Anterior cingulate cortex (tissue), 58 donors: ENCODE measurements around the gene BTBD9.

ENCODE experiments used
- DNase-seq, 58 donors: peaks; one replicate each; lab custom pipeline; 2025; lab: John Stamatoyannopoulos, UW

BTBD9 gene

DNA sequence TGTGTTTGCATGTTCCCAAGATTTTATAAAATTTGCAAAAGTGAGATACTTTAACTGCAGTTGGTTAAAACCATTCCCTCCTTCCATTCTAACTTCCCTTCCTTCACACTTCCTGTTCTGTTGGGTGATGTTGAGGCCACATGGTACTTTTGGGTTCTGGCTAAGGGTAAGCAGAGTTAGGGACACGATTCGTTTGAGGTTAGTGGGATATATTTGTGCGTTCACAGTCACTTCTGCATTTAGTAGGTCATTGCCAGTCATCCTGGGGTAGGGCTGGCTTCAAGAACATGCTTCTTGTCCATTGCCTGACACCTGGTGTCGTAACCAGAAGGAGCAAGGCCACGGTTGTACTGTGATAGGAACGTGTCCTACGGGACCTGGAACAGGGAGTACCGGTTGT, 480.1 kb downstream of the BTBD9 start:
- no peak for DNase-seq

- no peak for DNase-seq
Observed at GRCh38 chr6:38158762-38159350, 480.9 kb downstream of the BTBD9 start.

DNA sequence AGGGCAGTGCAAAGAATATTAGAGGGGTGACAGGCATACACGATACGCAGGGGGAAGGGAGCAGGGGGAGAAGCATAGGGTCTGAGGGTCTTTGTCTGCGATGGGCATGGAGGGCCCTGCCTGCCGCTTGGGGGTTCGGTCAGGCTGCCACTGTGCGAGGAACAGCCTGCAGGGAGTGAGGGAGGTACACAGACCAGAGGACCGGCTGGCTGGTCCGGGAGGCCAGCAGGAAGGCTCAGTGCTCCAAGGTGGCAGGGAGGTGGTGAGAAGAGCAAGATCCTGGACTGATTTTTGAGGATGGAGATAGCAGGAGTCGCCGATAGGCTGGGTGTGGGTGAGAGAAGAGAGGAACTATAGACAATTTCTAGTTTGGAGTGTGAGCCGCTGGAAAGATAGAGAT, 481.8 kb downstream of the BTBD9 start:
- no peak for DNase-seq

GRCh38 chr6:38156818-38157565, 482.7 kb downstream of the BTBD9 start:
- no peak for DNase-seq

DNA sequence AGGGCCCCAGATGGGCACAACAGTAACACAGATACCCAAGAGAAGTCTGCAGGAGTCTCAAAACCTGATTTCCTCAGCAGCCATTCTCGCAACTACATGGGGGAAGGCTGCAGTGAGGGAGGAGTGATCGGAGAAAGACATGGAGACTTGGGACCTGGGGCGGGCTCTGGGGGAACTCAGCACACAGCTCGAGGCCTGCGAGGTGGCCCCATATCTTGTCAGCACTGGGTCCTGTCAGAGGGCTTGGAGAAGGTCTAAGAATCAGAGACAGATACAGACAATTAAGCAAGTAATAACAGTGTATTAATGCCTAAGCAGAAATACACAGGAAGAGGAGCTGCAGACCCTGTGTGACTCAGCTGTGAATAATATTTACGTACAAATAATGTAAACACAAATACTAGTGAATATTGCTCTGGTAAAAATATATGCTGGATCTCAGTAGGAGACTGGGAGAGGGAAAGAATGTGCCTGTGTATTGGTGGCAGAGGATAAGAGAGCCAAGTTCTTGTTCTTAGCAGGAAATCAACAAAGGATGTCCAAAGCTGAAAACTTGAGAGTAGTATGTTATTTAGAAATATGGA, 484.0 kb downstream of the BTBD9 start:
- no peak for DNase-seq

DNA sequence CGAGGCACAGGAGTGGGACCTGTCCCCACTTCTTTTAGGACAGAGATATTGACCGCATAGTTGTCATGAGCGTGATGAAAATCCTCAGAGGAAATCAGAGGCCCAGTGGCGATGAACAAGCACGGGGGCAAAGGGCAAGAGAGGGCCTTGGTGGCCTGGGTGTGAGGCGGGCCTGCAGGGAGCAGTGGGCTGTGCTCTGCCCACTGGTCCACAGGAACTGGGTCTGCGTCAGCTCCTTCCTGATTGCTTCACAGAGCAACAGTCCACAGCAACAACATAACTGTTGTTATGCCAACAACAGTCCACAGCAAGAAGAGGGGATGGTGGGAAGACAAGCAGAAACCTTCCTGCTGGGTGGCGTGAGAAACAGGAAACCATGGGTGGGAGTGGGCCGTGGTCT, 484.6 kb downstream of the BTBD9 start:
- no peak for DNase-seq

- no peak for DNase-seq
Observed at GRCh38 chr6:38154731-38155130, 485.0 kb downstream of the BTBD9 start.

GRCh38 chr6:38153798-38154345, 485.9 kb downstream of the BTBD9 start:
- no peak for DNase-seq

DNA sequence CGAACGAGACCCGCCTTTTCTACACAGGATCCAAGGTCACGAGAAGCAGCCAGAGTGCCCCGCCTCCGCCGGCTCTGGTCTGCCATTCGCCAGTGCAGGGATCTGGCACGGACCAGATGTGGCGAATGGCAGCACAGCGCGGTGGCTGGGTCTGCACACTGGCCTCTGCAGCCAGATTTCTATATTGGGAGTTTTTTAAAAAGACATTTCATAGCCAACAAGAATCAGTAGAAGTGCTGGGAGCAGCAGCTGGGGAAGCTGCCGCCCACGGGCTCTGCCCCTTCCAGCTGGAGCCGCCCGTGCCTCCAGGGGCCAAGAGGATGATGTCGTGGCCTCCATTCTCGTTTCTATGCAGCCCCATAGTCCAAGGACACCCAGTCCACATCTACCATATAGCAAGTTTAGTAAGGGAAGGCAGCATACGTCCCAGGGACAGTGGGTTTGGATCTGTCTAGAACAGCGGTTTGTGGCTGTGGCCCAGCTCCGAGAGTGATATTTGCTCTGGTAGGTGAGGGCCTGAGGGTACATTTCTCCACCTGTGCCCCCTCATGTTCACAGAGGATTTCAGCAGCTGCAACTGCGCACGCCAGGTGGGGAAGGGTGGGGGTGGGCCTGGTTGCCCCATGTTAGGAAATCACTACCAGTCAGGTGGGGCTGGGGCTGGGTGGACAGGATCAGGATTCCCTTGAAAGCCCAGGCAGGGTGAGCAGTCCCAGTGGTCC, 486.5 kb downstream of the BTBD9 start:
- no peak for DNase-seq

DNA sequence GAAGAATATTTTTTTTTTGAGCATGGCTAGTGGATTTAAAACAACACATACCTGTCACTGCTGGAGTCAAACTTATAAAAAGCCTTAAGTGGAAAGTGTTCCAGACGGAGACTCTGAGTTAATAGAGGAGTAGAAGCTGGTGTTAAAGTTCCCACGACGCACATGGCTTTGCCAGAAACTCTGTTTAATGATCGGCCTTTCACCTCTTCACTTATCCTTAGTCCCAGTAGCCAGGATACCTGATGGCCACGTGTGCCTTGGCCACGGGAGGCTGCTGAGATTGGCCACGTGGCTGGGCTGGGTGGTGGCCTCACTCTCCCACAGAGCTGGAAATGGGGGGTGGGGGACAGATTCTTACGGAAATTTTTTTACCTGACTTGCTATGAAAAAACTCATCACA, 487.1 kb downstream of the BTBD9 start:
- DNase-seq: no peak

GRCh38 chr6:38151580-38152500, 487.9 kb downstream of the BTBD9 start:
- no peak for DNase-seq

GRCh38 chr6:38150681-38151296, 488.9 kb downstream of the BTBD9 start:
- no peak for DNase-seq

DNA sequence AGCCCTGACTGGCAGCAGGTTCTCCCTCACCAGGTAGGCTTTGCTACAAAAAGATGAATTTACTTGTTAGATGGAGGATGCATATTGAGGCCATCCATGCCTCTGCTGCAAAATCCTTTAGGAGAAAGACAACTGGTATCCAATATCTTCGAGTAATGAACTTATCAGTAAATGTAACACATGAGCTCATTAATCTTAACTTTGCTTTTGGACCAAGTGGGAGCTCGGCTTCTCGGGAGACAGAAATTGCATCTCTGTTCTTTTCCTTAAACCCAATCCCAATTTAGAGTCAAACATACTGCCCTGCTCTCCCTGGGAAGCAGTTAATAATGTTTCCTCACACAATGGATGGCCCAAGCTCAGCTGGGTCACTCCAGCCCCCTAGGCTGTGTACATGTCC, 489.7 kb downstream of the BTBD9 start:
- no peak for DNase-seq

DNA sequence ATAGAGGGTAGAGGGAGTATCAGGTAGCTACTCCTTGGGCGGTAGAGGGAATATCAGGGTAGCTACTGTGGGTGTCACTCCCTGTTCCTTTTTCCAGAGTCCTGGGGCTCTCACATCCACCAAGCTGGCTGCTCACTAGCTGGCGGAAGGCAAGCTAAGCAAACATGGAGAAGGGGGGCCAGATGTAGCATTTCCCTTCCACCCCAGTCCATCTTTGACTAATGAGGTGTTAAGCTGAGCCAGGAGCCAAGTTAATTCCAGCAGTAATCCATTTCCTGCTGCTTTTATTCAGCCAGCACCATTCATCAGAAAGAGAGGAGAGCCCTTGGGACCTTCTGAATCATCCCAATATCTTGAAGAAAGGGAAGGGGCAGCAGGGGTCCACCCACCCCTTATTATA, 490.2 kb downstream of the BTBD9 start:
- no peak for DNase-seq

- DNase-seq: no peak
Observed at GRCh38 chr6:38148606-38149005, 491.1 kb downstream of the BTBD9 start.

DNA sequence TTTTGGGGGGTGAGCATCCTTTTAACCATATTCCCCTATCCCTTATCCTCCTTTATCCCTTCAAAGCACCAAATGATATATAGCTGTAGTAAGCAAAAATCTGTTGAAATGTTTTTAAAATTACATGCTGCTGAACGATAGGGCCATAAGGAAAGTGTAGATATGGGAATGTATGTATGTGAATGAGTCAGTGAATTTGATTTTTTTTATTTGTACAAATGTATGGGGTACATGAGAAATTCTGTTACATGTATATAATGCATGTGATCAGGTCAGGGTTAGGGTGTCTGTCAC, 493.0 kb downstream of the BTBD9 start:
- DNase-seq: no peak

DNA sequence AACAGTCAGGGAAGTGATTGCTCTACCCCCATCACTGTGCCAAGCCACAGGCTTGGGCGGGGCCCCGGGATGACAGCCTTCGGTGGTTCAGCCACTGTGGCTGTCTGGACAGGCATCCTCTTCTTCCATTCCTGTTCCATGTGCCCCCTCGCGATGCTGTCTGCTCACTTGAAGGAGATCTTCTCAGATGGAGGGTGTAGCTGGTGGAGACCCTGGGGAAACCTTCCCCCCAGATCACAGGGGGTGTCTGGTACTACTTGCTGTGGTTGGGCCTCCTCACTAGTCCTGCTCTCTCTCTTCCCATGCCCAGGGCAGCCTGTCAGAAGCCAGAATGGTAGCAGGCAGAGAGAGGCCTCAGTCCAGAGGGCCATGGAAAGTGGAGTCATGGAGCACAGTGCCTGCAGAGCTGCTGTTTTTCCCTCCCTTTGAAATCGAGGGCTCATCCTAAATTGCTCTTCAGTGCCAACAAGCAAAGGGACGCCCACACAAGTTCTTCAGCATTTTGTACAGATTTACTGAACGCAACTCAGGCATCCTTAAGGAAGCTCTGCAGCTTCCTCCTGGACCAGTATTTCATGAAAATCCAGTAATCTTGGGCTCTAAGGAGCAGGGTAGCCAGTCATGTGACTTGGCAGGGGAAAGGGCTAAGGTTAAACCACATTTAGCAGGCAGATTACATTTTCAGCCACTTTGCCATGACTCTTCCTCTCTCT, 493.6 kb downstream of the BTBD9 start:
- peak in 2 of 58 donors; percentile 29 to 53 for DNase-seq

DNA sequence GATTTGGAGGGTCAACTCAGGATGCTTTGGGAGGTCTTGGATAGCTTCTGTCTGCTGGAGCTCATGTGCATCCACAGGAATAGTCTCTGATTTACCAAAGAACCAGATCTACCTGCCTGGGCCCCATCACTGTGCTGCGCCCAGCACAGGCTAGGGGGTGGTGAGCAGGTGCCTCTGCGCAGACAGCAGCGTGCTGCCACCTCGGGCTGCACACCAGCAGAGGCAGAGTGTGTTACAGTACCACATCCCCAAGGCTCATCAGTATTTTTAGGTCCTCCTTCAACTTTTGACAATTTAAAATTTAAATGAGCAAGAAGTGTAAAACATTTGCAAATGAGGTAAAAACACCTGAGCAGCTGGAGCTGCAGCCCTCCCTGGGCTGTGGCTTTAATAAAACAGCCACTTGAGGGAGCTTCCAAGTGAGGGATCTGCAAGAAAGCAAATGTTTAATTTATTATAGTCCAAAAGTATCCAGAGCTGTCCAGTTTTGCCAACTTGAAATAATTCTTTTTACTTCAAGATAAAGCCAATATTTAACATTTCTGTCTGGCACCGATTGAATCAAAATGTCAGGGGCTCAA, 495.3 kb downstream of the BTBD9 start:
- no peak for DNase-seq
